Dermis microvascular lymphatic vessel endothelial cell (primary cell): ENCODE measurements around the gene PPP6R1. TPM values are rescaled to one million over a fixed set of nuclear protein-coding genes. Genes with fewer than 3 reads are reported as not detected.
A peak's percentile ranks its signal among the peaks of the same experiment; 100 is the strongest.

Source experiments
- DNase-seq, 2 donors: peaks; one replicate each; pipeline versions ENCODE4 v3.0.0 to v3.0.0-alpha.2; 2010; ENCODE audit warnings: low read depth in 2 of 2
- total RNA-seq: library from RNA; depleted of rRNA; stranded (reverse); fragments of >200 nt; gene quantifications from 2 replicates; pipeline ENCODE4 v1.2.1, GENCODE V29; 2014

Gene PPP6R1
- total RNA-seq, 1 donor from 2014 or later = 19.9 TPM

DNA sequence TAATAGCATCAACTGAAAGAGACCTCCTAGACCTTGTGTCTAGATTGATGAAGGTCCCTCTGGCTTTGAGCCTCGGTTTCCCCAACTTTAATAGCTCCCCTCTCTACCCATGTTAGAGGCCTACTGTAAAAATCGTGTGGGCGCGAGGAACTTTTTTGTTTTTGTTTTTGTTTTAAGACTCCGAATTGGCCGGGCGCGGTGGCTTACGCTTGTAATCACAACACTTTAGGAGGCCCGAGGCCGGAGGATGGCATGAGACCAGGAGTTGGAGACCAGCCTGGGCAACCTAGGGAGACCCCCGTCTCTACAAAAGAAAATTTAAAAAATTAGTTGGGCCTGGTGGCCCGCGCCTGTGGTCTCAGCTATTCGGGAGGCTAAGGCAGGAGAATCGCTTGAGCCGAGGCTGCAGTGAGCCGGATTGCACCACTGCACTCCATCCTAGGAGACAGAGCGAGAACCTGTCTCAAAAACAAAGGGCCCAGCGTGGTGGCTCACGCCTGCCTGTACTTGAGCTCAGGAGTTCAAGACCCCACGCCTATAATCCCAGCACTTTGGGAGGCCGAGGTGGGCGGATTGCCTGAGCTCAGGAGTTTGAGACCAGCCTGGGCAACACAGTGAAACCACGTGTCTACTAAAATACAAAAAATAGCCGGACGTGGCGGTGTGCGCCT, 858 bp upstream of the PPP6R1 start:
- no peak for DNase-seq

DNA sequence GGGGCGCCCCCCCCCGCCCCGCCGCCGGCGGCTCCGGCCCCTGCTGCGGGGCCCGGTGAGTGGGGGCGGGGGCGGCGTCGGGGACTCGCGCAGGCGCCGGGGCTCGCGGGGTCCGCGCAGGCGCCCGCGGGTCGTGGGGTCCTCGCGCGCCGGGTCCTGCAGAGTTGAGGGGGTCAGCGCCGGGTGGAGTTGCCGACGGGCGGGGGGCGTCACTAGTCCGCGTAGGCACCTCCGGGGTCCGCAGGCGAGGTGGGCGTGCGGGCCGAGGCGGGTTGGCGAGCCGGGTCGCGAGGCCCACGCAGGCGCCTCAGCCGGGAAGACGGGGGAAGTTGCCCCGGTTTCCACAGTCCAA, 365 bp downstream of the PPP6R1 start:
- no peak for DNase-seq

GRCh38 chr19:55257461-55258420, 1.1 kb downstream of the PPP6R1 start:
- DNase-seq = peak in 1 of 2 donors; percentile 13

DNA sequence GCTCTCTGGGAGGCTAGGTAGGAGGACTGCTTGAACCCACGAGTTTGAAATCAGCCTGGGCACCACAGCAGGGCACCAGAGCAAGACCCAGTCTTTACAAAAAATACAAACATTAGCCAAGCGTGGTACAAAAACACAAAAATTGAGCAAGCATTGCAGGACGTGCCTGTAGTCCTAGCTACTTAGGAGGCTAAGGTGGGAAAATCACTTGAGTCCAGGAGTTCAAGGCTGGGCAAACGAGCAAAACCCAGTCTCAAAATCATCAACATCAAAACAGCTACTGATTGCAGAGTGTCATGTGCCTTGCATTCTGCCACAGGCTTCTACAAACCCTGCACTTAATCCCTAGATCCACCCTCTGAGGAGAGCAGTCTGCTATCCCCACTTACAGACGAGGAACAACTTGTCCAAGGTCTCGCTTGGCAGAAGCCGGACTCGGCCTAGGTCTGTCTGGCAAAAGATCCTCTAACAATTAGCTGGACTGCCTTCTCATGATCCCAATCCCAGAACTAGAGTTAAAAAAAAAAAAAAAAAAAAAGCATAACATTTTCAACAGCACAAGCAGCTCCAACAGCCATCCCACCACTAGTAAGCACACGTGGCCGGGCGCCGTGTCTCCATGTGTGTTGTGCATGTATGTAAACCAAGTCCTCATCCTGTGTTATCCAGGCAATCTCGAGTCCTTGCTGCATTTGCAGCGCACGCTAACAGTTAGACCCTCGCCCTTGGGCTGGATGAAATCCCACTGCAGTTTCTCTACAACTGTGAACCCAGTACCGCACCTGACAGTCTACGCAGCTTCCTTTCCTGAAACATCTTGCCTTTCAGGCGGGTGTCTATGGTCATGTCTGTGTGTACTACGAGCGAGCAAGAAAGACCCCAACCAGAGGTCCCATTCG, 2.0 kb downstream of the PPP6R1 start:
- DNase-seq = no peak

DNA sequence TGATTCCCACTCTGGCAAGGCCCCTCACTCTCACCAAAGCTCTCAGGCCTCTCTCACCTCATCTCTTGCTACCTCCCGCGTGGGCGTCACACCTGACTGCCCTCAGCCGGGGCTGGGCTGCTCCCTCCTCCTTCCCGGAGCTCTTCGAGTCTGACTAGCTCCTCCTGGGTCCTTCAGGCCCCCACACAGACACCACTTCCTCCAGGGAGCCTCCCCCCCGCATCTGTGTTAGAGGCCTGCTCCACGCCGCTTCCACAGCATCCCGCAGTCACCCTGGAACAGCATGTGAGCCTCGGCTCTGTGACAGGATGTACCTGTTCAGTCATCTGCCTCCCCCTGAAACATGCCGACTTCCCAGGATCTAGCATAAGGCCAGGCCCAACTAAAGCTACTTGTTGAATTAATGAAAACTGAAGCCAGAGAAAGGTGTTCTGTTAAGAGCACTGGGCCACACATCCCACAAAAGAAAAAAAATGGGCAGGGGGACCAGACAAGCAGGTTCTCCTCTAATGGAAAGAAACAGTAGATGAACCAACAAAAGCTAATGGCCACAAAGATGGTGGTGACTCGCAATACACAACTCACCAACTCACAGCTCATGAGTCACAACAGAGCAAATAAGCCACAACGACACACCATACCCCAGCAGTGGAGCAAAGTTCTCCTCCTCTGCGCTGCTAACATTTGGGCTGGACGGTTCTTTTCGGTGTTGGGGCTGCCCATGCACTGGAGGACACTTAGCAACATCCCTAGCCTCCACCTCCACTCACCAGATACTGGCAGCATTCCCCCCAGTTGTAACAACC, 3.0 kb downstream of the PPP6R1 start:
- no peak for DNase-seq

GRCh38 chr19:55254625-55254977, 4.2 kb downstream of the PPP6R1 start:
- no peak for DNase-seq

DNA sequence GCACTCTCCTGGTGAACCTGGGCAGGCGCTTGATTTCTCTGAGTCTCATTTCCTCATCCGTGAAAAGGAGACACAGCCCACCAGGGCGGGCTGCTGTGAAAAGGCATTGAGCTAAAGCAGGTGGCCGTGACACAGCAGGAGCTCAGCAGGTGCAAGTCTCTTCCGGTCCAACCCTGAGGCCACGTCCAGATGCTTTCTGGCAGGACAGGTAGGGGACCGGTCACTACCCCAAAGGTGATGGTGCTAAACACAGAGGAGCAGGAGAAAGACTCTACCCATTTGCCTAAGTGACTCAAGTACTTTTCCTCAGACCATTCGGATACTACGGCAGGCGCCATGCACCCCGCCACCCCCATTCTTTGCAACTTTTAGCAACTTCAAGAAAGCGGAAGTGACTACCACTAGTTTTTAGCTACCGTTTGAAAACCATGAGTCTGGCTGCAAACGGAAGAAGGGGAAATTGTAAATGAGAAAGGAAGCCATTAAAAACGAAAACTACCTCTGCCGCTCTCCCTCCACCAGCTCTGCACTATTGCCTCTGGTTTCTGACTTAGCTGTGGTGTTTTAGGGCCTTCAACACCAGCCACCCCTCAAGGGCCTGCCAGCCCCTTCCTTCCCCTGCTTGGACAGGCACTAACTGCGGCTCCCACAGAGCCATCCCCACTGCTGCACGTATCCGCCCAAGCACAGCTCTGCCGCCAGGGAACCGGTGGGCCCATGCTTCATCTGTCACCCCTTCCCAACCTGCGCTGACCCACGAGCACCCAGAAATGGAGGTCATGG, 4.8 kb downstream of the PPP6R1 start:
- DNase-seq = peak in 1 of 2 donors; percentile 37

- DNase-seq = no peak
Measured at GRCh38 chr19:55252760-55253663, 5.8 kb downstream of the PPP6R1 start.

DNA sequence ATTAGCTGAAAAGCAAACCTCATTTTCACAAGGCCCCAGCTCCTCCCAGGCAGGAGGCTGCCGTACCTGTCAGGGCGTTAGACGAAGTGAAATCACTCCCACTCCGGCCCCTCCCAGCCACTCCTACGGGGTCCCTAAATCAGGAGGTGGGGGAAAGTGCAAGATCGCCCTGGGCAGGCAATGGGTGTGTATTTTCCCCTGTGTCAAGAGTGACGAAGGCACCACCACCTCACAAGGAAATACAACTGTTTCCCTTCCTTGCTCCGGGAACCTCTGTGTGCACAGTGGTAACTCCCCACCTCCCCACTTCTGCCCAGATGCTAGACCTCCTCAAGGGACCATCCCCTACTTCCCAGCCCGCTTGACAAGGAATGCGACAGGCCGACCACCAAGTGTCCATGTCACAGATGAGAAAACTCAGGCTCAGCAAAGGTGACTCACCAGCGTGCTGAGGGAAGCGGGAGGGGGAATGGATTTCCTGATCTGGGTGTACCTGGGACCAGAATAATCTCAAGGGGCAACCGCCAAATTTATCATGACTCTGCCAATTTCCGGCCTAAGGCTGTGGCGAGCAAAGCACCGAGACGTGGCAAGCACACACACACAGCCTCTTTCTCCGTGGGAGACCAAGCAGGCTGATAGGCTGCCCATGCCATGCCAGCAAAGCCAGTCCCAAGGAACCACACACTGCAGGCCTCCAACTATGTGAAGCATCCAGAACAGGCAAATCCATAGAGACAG, 7.3 kb downstream of the PPP6R1 start:
- peak in 1 of 2 donors; percentile 58 for DNase-seq

DNA sequence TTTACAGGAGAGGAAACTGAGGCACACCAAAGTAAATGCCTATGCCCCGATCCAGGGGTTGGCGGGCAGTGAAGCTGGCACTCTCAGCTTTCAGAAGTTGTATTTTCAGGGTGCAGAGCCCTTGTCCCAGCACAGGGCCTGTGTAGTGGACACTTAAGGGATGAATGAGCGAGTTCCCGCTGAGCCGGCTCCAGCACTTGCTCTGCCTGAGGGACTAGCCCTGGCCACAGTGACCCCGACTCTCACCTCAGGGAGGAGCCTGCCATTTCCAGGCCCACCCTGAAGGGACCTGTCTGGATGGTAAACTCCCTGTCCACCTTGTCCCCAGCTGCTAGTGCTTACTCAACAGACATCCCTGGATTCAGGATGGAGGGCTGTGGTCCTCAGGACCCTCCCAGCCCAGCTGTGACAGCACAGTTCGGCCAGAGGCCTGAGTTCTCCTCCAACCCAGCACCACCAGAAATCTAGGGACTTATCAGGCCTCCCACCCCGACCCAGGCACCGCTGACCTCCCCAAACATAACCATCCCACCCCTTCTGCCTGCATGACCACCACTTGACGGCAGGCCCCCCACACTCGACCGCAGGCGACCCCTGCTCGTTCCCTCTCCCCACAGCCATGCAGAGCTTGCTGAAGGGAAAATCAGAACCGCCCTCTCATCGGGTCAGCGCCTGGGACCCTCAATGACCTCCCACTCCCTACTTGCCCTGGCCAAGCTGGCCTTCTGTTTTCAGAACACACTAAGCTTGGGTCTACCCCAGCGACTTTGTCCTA, 8.4 kb downstream of the PPP6R1 start:
- no peak for DNase-seq

DNA sequence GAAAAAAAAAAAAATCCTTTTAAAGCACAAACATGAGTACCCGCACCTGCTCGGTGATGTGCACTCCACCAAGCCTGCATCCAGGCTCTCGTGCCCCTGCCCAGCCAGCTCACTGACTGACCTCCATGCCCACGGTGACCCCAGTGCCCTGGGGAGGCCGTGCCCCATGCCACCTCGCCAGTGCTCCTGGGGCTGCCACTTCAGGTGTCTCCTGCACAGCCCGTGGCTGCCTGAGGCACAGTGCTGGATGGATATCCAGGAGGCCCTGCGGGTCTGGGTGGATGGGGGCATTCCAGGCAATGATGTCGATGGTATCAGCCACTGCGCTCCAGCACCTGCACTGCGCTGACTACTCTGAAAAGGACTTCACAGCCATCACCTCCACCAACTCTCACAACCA, 9.0 kb downstream of the PPP6R1 start:
- DNase-seq = no peak

DNA sequence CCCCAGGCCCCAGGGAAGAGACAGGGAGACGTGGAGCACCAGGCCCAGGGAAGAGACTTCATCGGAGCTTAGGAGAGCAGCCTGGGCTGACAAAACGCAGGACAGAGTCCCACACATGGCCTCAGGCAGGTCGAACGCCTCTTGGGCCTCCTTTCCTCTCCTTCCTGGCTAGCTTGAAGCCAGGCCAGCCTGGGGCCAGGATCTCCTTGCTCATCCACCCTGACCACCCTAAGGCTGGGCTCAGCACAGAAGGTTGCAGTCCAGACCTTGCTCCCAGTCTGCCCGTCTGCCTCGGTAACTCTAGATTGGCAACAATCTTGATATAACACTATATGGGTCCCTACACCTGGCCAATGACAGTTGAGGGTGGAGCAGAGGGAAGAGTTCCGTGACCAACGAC, 10.1 kb downstream of the PPP6R1 start:
- DNase-seq = no peak

GRCh38 chr19:55248166-55248675, 10.6 kb downstream of the PPP6R1 start:
- DNase-seq = no peak

GRCh38 chr19:55247621-55248099, 11.2 kb downstream of the PPP6R1 start:
- peak in 1 of 2 donors; percentile 29 for DNase-seq

DNA sequence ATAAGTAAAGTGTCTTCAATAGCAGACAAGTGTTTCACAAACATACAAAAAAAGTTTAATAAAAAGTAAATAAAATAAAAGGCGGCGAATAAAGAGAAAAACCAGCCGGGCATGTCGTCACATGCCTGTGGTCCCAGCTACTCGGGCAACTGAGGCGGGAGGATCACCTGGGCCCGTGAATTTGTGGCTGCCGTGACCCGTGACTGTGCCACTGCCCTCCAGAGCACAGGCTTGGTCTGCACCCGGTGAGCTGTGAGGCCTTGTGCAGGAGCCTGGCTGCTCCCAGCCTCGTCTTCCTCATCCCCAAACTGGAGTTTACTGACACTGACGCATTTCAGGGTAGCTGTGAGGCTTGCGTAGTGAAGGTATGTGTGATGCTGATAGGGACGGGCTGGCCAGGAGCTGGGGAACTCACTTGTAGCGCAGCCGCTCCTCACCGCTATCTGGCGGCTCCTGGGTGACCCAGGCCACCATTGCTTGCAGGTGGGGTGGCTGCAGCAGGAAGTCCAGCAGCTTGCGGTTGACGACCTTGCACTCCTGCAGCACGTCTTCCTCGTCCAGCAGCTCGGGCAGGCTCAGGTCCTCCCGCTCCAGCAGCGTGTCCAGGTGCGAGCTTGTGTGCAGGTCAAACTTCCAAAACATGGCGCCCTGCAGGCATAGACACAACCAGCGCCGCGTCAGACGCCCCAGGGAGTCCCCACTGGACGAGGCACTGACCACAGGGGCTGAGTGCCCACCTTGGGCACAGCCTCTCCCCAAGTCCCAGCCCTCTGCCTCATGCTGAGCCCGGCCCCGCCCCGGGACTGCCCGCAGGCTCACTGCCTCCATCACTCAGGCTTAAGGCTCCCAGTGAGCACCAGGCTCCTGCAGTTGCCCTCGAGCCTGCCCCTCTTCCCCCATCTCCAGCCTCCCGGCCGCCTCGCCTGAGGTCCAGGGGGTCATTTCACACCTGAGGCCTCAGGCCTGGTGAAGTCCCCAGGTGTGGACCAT, 12.1 kb downstream of the PPP6R1 start:
- no peak for DNase-seq
